Hippocampal formation (tissue), 2 donors: ENCODE results near the gene PRSS2.
A peak's percentile ranks its signal among the peaks of the same experiment; 100 is the strongest.
"Not testable (repeated sequence)": the region's sequence is repeated elsewhere in the genome, so short reads cannot be mapped to it uniquely, and the experiment has no call there.

ENCODE experiments used
- DNase-seq, 2 donors: peaks; one replicate each; lab custom pipeline; 2025; lab: John Stamatoyannopoulos, UW

PRSS2 gene

DNA sequence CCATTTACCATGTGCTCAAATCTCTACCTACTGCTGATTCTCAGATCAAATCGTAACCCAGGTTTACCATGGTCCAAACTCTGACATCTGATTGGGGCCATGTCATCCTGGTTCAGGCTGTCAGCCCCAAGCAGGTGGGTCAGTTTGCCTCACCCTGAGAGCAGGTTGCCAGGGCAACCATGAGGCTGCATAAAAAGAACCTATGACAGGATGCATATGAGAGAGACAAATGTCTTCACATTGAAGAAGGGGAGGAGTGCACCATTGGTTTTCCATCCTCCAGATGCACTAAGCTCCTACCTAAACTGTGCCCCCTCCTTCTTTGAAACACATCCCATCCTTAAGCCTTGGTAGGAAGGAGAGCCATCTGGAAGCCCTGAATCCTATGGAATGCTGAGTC is 11.3 kb upstream of the PRSS2 start:
- no peak for DNase-seq

DNA sequence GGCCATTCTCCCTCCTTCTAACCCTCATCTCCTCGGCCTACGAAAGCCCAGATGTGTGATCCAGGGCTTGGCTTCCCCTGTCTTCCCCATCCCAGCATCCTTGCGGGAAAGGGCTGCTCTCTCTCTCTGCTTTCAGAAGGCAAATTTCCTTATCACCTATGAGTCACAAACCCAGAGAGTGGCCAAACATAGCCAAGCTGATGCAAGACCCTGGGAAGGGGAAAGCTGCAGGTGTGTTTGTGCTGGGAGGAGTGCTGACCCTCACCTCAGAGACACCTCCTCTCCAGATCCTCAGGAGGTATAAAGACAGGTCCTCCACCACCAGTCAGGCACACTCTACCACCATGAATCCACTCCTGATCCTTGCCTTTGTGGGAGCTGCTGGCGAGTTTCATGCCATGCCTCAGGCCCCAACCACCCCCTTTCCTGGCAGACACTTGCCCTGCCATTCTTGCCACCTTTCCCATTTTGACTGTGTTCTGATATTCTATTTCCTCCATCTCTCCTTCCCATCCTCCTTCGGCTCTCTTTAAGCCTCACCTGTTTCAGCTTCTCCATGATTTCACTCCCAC is 10.6 kb upstream of the PRSS2 start:
- no peak for DNase-seq

DNA sequence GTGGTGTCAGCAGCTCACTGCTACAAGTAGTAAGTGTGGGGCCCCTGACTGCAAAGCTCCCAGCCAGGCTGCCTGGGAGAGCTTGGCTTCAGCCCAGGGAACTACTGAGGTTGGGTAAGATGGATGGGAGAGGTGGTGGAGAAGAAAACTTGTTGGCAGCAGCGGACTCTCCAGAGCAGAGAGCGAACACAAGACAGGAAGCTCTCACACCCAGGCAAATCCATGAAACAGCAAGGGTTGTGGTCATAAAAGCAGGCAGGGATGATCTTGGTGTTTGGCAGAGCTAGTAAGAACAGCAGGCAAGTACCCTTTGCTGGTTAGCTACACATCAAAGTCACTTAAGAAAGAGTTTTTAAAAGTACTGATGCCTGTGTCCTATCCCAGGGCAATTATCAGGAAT is 9.2 kb upstream of the PRSS2 start:
- not testable (repeated sequence) for DNase-seq

DNA sequence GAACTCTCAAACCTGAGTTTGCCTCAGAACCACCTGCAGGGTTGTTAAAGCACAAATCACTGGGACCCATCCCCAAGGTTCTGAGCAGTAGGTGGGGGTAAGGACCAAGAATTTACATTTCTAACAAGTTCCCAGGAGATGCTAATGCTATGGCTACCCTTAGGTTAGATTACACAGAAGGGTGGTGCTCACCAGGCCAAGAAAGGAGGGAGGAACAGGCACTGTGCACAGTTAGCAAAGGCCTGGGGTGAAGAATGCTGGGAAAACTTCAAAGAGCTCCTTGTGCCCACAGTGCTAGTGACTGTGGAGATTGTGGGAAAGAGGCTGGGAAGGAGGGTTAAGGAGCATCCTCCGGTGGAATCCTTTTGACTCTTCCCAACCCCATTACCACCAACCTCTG is 8.7 kb upstream of the PRSS2 start:
- DNase-seq, result no peak

- no peak for DNase-seq
These were observed 3.3 kb upstream of the PRSS2 start for GRCh38 chr7:142767451-142767850.

- no peak for DNase-seq
These were observed 2.9 kb upstream of the PRSS2 start for GRCh38 chr7:142767861-142768260.

GRCh38 chr7:142768885-142769284 is 1.9 kb upstream of the PRSS2 start:
- DNase-seq, result not testable (repeated sequence)

- DNase-seq, result no peak
These were observed 568 bp downstream of the PRSS2 start for GRCh38 chr7:142771353-142771723.

- no peak for DNase-seq
These were observed 1.3 kb downstream of the PRSS2 start for GRCh38 chr7:142772051-142772450.

DNA sequence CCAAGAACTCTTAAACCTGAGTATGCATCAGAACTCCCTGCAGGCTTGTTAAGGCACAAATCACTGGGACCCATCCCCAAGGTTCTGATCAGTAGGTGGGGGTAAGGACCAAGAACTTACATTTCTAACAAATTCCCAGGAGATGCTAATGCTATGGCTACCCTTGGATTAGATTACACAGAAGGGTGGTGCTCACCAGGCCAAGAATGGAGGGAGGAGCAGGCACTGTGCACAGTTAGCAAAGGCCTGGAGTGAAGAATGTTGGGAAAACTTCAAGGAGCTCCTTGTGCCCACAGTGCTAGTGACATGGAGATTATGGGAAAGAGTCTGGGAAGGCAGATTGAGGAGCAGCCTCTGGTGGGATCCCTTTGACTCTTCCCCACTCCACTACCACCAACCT is 1.9 kb downstream of the PRSS2 start:
- no peak for DNase-seq

DNA sequence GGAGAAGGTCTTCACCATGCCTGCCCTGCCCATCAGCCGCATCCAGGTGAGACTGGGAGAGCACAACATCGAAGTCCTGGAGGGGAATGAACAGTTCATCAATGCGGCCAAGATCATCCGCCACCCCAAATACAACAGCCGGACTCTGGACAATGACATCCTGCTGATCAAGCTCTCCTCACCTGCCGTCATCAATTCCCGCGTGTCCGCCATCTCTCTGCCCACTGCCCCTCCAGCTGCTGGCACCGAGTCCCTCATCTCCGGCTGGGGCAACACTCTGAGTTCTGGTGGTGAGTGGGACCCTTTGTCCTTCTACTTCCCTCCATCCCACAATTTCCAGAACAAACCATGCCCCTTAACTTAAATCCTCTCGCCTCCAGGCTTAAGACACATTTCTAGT is 2.5 kb downstream of the PRSS2 start:
- DNase-seq, result no peak

- DNase-seq, result no peak
These were observed 3.4 kb downstream of the PRSS2 start for GRCh38 chr7:142773937-142774744.

DNA sequence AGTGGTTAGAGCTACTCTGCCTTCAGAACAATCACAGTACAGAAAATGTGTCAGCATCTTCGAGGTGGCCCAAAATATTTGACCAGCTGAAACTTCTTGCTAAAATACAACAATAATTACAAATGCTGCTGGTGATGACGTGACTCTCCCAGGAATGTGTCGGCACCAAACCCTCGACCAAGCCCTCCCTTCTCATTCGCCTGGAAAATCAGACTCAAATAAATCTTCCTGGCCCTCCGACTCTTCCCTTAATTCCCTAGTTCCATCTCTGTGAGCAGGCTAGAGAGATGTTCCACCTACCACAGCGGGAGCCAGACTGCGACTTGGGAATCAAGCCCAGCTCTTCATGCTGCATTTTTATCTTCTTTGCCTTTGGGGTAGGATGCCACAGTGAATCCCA is 4.1 kb downstream of the PRSS2 start:
- no peak for DNase-seq

GRCh38 chr7:142775351-142776115 is 4.8 kb downstream of the PRSS2 start:
- not testable (repeated sequence) for DNase-seq

- no peak for DNase-seq
These were observed 5.6 kb downstream of the PRSS2 start for GRCh38 chr7:142776206-142776844.

- not testable (repeated sequence) for DNase-seq
These were observed 6.1 kb downstream of the PRSS2 start for GRCh38 chr7:142776845-142777225.

GRCh38 chr7:142777318-142777717 is 6.5 kb downstream of the PRSS2 start:
- no peak for DNase-seq

DNA sequence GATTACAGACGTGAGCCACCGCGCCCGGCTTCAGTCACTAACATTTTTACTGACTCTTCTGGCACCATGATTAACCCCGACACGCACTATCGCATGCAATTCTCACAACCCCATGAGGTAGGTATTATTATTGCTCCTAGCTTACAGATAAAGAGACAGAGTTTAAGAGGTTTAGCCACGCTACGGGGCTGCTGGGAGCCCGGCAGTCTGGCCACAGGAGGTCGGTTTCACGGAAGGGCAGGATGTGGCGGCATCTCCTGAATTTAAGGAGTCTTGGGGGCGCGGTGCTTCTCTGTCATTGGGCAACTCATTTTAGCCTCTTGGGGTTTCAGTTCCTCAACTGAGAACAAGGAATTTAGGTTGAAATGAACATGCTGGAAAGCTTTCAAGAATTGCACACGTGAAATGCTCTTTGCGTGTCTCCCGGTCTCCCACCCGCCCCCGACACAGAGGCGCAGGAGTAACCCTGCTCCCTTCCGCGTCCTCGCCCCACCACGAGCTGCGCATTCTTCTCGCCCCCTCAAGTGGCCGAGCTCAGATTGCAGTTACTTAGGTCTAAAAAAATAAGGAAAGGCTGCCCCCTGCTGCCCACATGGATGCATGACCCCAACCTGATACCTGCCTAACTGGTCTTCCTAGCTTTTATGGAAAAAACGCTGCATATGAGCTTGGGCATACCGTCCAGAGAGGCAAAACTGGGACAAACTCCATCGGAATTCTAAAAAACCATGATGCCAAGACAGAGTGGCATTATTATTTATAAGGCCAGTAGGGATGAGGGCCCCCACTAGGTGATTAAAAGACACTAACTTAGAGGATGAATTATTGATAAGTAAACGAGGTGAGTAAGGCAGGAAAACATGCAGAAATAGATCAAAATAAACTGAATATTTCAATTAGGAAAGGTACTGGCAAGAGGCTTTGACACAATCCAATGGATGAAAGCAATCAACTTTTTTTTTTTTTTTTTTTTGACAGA is 12.4 kb downstream of the PRSS2 start:
- peak; percentile 64 to 85 for DNase-seq

DNA sequence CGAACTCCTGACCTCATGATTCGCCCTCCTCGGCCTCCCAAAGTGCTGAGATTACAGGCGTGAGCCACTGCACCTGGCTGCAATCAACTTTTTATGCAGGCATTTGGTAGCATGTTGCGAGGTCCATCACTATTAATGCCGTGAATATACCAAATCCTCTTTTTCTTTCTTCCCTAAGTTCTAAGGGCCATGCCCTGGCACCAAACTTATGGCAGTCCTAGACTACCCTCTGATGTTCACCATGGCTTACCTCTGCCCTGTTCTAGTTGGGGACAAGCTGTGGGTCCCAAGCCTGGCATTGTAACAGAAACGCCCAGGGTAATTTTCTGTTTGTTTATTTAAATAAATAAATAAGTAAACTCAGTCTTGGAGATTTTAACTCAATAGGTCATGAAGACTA is 13.3 kb downstream of the PRSS2 start:
- DNase-seq, result no peak

DNA sequence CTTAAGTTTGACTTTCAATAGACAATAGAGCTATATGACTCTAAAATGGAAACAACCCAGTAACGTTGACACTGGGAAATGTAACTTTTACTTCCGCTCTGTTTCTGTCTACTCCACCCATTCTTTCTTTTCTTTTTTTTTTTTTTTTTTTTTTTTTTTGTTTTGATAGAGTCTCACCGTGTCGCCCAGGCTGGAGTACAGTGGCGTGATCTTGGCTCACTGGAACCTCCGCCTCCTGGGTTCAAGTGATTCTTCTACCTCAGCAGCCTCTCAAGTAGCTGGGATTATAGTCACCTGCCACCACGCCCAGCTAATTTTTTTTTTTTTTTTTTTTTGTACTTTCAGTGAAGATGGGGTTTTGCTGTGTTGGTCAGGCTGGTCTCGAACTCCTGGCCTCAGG is 13.9 kb downstream of the PRSS2 start:
- no peak for DNase-seq

DNA sequence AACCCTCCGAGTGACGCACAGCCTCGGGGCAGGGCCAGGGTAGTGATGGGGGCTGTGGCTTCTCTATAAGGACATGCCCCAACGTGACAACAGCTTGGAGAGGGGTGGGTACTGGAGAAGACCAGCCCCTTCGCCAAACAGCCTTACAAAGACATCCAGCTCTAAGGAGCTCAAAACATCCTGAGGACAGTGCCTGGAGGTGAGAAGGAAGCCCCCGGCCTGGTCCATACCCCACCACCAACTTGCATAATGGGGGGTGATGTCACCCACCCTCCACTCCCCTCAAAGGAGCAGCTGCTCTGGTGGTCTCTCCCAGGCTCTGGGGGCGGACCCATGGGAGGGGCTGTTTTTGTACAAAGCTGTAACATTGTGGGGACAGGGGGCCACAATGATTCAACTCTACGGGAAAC is 15.1 kb downstream of the PRSS2 start:
- DNase-seq, result no peak
